Neural cell (in vitro differentiated cells): ENCODE results near the gene ZBED4. TPM values are rescaled to one million over a fixed set of nuclear protein-coding genes. Genes with fewer than 3 reads are reported as not detected.

Source experiments
- H2AFZ ChIP-seq: fragments of 200-600, 300-800 bp; sonication (generic), shearing (Covaris generic); 2 replicates; pipeline ENCODE4 v1.6.0; 2014; ENCODE audit warnings: low read depth, mild to moderate bottlenecking, antibody characterized with exemption, low read length, moderate library complexity
- H3F3A ChIP-seq: fragments of 200-600 bp; shearing (Covaris generic); 2 replicates; pipeline ENCODE4 v1.6.1; 2016; ENCODE audit warnings: mild to moderate bottlenecking, moderate library complexity, mixed read lengths, antibody characterized with exemption, low read length; ENCODE audit not compliant: insufficient read depth, poor library complexity, severe bottlenecking
- H3K27ac ChIP-seq: fragments of 200-600, 300-800 bp; sonication (generic), shearing (Covaris generic); 2 replicates; pipeline ENCODE4 v1.5.1; 2014; ENCODE audit warnings: mild to moderate bottlenecking, low read length, moderate library complexity
- H3K27me3 ChIP-seq: fragments of 300-800, 200-600 bp; sonication (generic), shearing (Covaris generic); 2 replicates; pipeline ENCODE4 v1.6.0; 2014; ENCODE audit warnings: mild to moderate bottlenecking, low read depth, low read length, moderate library complexity; ENCODE audit not compliant: insufficient read depth
- H3K36me3 ChIP-seq: fragments of 300-800, 200-600 bp; sonication (generic), shearing (Covaris generic); 2 replicates; pipeline ENCODE4 v1.5.1; 2014; ENCODE audit warnings: mild to moderate bottlenecking, antibody characterized with exemption, low read length, moderate library complexity; ENCODE audit not compliant: insufficient read depth
- H3K4me2 ChIP-seq: fragments of 300-800, 200-600 bp; sonication (generic), shearing (Covaris generic); 2 replicates; pipeline ENCODE4 v1.6.0; 2014; ENCODE audit warnings: mild to moderate bottlenecking, low read length
- H3K4me3 ChIP-seq: fragments of 300-800, 200-600 bp; sonication (generic), shearing (Covaris generic); 2 replicates; pipeline ENCODE4 v1.5.1; 2014; ENCODE audit warnings: mild to moderate bottlenecking, low read length, moderate library complexity
- H3K79me2 ChIP-seq: fragments of 200-600 bp; shearing (Covaris generic); replicated peaks from 2 replicates; pipeline ENCODE4 v1.6.0; 2014; ENCODE audit warnings: mild to moderate bottlenecking, low read length, moderate library complexity; ENCODE audit not compliant: insufficient read depth
- H3K9ac ChIP-seq: fragments of 300-800, 200-600 bp; sonication (generic), shearing (Covaris generic); 2 replicates; pipeline ENCODE4 v1.6.1; 2016; ENCODE audit warnings: mild to moderate bottlenecking, low read length, mixed read lengths
- H3K9me2 ChIP-seq: fragments of 200-600 bp; shearing (Covaris generic); 2 replicates; pipeline ENCODE4 v1.6.1; 2016; ENCODE audit warnings: mild to moderate bottlenecking, low read length, mixed read lengths; ENCODE audit not compliant: insufficient read depth
- H3K9me3 ChIP-seq: fragments of 200-600, 300-800 bp; sonication (generic), shearing (Covaris generic); 2 replicates; pipeline ENCODE4 v1.6.1; 2016; ENCODE audit warnings: mild to moderate bottlenecking, mixed run types, low read length, moderate library complexity, mixed read lengths
- H4K20me1 ChIP-seq: fragments of 200-600 bp; shearing (Covaris generic); 2 replicates; pipeline ENCODE4 v1.6.1; 2016; ENCODE audit warnings: mild to moderate bottlenecking, mixed run types; ENCODE audit not compliant: insufficient read depth
- EP300 ChIP-seq: fragments of 450-650 bp; conservative IDR thresholded peaks from 2 replicates; pipeline ENCODE4 v1.6.1; 2014; ENCODE audit warnings: antibody characterized with exemption, mild to moderate bottlenecking, moderate library complexity; ENCODE audit not compliant: poor library complexity, severe bottlenecking
- EZH2 ChIP-seq: fragments of 200-600, 300-800 bp; shearing (Covaris generic), sonication (generic); IDR thresholded peaks from 2 replicates; pipeline ENCODE4 v1.6.1; 2014; ENCODE audit warnings: antibody characterized with exemption, low read length, borderline replicate concordance, mild to moderate bottlenecking; ENCODE audit not compliant: insufficient read depth, poor library complexity, severe bottlenecking
- MXI1 ChIP-seq: fragments of 450-650 bp; conservative IDR thresholded peaks from 2 replicates; pipeline ENCODE4 v1.6.1; 2014; ENCODE audit warnings: antibody characterized with exemption, mild to moderate bottlenecking; ENCODE audit not compliant: poor library complexity, severe bottlenecking
- POLR2AphosphoS5 ChIP-seq: IDR thresholded peaks from 2 replicates; pipeline ENCODE4 v1.6.1; 2012
- RAD21 ChIP-seq: fragments of 450-650 bp; conservative IDR thresholded peaks from 2 replicates; pipeline ENCODE4 v1.6.1; 2014; ENCODE audit warnings: antibody characterized with exemption, mild to moderate bottlenecking, moderate library complexity
- SMC3 ChIP-seq: fragments of 450-650 bp; conservative IDR thresholded peaks from 2 replicates; pipeline ENCODE4 v1.6.1; 2014; ENCODE audit warnings: antibody characterized with exemption, mild to moderate bottlenecking, moderate library complexity; ENCODE audit not compliant: poor library complexity
- TAF1 ChIP-seq: IDR thresholded peaks from 2 replicates; pipeline ENCODE4 v1.6.1; 2012; ENCODE audit warnings: low read depth
- polyA plus RNA-seq: library from polyadenylated mRNA; depleted of rRNA; stranded (reverse); fragments of >200 nt; gene quantifications from 2 replicates; pipeline ENCODE4 v1.2.3, GENCODE V29; 2014
- TF ChIP-seq, protein P1 (sequence below): IDR thresholded peaks from 2 replicates; pipeline ENCODE4 v1.6.1; 2012; ENCODE audit warnings: borderline replicate concordance
- TF ChIP-seq, protein P2 (sequence below): fragments of 450-650 bp; IDR thresholded peaks from 2 replicates; pipeline ENCODE4 v1.5.1; 2014; ENCODE audit warnings: antibody characterized with exemption, mild to moderate bottlenecking, moderate library complexity; ENCODE audit not compliant: poor library complexity, severe bottlenecking

ZBED4 gene
- polyA plus RNA-seq, 1 donor from 2014 or later, result 15.0 TPM

DNA sequence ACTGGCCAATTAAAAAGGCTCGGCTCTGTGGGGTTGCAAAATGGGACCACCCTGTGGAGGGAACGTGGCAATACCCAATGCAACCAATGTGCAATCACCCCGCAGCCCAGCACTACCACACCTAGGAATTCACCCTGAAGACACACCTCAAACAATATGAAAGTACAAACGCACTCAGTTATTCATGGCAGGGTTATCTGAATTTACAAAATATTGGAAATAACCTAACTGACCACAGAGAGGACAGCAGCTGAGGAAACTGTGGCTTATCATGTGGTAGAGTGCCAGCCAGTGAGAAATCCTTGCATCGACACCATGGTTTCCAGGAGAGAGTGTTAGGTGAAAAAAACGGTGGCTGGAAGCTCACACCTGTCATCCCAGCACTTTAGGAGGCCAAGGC lies 45.9 kb downstream of the ZBED4 start:
- no peaks in the 10 kb centered on the region for H3F3A ChIP-seq
- no peak overlapping the region for H3K9ac ChIP-seq
- peaks cover 4% of the 10 kb centered on the region for H3K9me3 ChIP-seq
- H3K4me2 ChIP-seq, result no peak overlapping the region
- no peaks in the 10 kb centered on the region for H3K27me3 ChIP-seq
- no peaks in the 10 kb centered on the region for H4K20me1 ChIP-seq
- H3K9me2 ChIP-seq, result no peaks in the 10 kb centered on the region
- H3K36me3 ChIP-seq, result peaks cover 12% of the 10 kb centered on the region
- H3K79me2 ChIP-seq, result no peaks in the 10 kb centered on the region
- no peak overlapping the region for H2AFZ ChIP-seq
- no peak overlapping the region for H3K4me3 ChIP-seq
- TF ChIP-seq RAD21, result no peak
- TF ChIP-seq, protein P1, sequence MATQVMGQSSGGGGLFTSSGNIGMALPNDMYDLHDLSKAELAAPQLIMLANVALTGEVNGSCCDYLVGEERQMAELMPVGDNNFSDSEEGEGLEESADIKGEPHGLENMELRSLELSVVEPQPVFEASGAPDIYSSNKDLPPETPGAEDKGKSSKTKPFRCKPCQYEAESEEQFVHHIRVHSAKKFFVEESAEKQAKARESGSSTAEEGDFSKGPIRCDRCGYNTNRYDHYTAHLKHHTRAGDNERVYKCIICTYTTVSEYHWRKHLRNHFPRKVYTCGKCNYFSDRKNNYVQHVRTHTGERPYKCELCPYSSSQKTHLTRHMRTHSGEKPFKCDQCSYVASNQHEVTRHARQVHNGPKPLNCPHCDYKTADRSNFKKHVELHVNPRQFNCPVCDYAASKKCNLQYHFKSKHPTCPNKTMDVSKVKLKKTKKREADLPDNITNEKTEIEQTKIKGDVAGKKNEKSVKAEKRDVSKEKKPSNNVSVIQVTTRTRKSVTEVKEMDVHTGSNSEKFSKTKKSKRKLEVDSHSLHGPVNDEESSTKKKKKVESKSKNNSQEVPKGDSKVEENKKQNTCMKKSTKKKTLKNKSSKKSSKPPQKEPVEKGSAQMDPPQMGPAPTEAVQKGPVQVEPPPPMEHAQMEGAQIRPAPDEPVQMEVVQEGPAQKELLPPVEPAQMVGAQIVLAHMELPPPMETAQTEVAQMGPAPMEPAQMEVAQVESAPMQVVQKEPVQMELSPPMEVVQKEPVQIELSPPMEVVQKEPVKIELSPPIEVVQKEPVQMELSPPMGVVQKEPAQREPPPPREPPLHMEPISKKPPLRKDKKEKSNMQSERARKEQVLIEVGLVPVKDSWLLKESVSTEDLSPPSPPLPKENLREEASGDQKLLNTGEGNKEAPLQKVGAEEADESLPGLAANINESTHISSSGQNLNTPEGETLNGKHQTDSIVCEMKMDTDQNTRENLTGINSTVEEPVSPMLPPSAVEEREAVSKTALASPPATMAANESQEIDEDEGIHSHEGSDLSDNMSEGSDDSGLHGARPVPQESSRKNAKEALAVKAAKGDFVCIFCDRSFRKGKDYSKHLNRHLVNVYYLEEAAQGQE, result no peak
- TF ChIP-seq EP300, result no peak
- TF ChIP-seq MXI1, result no peak
- H3K27ac ChIP-seq, result no peak overlapping the region

DNA sequence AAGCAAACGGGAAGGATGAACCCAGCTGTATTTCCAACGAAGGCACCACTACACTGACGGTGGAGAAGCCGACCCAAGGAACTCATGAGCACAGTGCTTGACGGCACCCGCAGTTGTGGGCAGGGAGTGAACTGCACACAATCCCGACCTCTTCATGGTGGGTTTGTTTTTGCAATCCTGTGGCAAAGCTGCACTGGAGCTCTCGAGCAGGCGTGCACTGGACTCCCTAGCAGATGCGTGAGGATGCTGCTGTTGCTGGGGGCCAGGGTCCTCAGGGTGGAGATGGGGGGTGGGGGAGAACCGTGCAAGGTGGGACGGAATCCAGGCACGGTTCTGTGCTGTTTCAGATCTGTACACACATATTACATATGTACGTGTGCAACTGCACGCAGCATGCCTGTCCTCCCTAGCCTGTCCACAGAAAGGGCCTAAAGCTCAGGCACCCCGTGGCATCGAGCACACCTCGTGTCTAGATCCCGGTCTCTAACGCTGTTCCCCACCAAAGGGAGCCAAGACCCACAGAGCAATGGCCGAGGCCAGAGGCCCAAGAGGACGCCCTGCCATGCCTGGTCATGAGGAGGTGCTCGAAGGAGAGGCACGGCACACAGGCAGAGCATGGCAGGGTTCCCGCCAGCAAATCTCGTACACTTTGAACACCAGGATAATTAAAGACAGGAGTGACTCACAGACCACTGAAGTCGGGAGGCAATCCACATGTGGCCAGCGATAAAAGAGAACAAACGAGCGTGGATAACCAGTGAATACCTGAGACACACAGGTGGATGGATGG lies 47.0 kb downstream of the ZBED4 start:
- Histone ChIP-seq H3K79me2 (no peaks in the 10 kb centered on the region), H3K9me3 (no peaks in the 10 kb centered on the region)

More for the DNA sequence above, 47.0 kb downstream of the ZBED4 start:
- no peak overlapping the region for H3K9ac ChIP-seq
- no peaks in the 10 kb centered on the region for H3K9me2 ChIP-seq
- H3F3A ChIP-seq, result no peaks in the 10 kb centered on the region
- H3K4me2 ChIP-seq, result no peak overlapping the region
- no peaks in the 10 kb centered on the region for H3K27me3 ChIP-seq
- H4K20me1 ChIP-seq, result no peaks in the 10 kb centered on the region
- no peak overlapping the region for H3K27ac ChIP-seq
- TF ChIP-seq, protein P2, sequence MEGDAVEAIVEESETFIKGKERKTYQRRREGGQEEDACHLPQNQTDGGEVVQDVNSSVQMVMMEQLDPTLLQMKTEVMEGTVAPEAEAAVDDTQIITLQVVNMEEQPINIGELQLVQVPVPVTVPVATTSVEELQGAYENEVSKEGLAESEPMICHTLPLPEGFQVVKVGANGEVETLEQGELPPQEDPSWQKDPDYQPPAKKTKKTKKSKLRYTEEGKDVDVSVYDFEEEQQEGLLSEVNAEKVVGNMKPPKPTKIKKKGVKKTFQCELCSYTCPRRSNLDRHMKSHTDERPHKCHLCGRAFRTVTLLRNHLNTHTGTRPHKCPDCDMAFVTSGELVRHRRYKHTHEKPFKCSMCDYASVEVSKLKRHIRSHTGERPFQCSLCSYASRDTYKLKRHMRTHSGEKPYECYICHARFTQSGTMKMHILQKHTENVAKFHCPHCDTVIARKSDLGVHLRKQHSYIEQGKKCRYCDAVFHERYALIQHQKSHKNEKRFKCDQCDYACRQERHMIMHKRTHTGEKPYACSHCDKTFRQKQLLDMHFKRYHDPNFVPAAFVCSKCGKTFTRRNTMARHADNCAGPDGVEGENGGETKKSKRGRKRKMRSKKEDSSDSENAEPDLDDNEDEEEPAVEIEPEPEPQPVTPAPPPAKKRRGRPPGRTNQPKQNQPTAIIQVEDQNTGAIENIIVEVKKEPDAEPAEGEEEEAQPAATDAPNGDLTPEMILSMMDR, result no peak
- no peak for TF ChIP-seq EZH2
- no peak for TF ChIP-seq SMC3
- no peak for TF ChIP-seq EP300
- TF ChIP-seq MXI1, result no peak
- TF ChIP-seq, protein P1, result no peak
- TF ChIP-seq TAF1, result no peak
- TF ChIP-seq RAD21, result no peak
- TF ChIP-seq POLR2AphosphoS5, result no peak
- H2AFZ ChIP-seq, result no peak overlapping the region
- H3K4me3 ChIP-seq, result no peak overlapping the region
- peaks cover 10% of the 10 kb centered on the region for H3K36me3 ChIP-seq
